GM12878 (cell line): Measurements from ENCODE around the gene C16orf95. TPM values are rescaled to one million over a fixed set of nuclear protein-coding genes. Genes with fewer than 3 reads are reported as not detected.

Experiments used
- ATAC-seq: fragments of 200-7000 bp; cut with Tn5 transposase; 3 replicates; pipeline ENCODE4 v1.9.1; 2020; ENCODE audit warnings: mild to moderate bottlenecking, moderate library complexity
- BruUV-seq: library from RNA; stranded (reverse); fragments of 400-500 nt; replicated peaks from 2 replicates; lab custom pipeline; 2021; lab: Mats Ljungman, UMichigan
- CTCF ChIA-PET: fragments of 300-600 bp; sonication (Branson Sonifier 250); formaldehyde crosslinking; extraction: SDS; loops from one replicate; lab custom pipeline; 2021; ENCODE audit warnings: inconsistent platforms; lab: Yijun Ruan, JAX
- POLR2A ChIA-PET: fragments of 350-600 bp; formaldehyde crosslinking; extraction: SDS; loops from one replicate; lab custom pipeline; 2021; ENCODE audit warnings: inconsistent platforms; lab: Charles Lee
- RAD21 ChIA-PET: fragments of 300-600 bp; sonication (Branson Sonifier 250); formaldehyde crosslinking; loops from one replicate; lab custom pipeline; 2023; ENCODE audit warnings: antibody characterized with exemption; ENCODE audit not compliant: unreplicated experiment; lab: Charles Lee
- SMC1A ChIA-PET: fragments of 300-600 bp; sonication (Branson Sonifier 250); formaldehyde crosslinking; loops from one replicate; lab custom pipeline; 2023; ENCODE audit not compliant: unreplicated experiment, uncharacterized antibody; lab: Charles Lee
- DNase-seq: peaks from one replicate; pipeline ENCODE4 v3.0.0-alpha.2; 2011; ENCODE audit warnings: low read depth, low spot score
- FAIRE-seq: peaks from 3 replicates; lab custom pipeline; 2011; peaks lifted over from hg19 to GRCh38; lab: Jason Lieb, UNC
- H2AFZ ChIP-seq: 2 replicates; pipeline ENCODE4 v1.6.0; 2011; ENCODE audit warnings: low read depth, low read length, control low read depth; ENCODE audit not compliant: control insufficient read depth
- H3K27ac ChIP-seq: 2 replicates; pipeline ENCODE4 v1.5.1; 2011; ENCODE audit warnings: control low read depth; ENCODE audit not compliant: control insufficient read depth, insufficient read depth
- H3K27me3 ChIP-seq, 2 experiments: replicated peaks in 1 of 2; 2 replicates each; pipeline versions ENCODE4 v1.6.0 to v1.6.1; 2011; ENCODE audit warnings: low read length in 1 of 2; ENCODE audit not compliant: control insufficient read depth in 2 of 2, insufficient read depth in 2 of 2
- H3K36me3 ChIP-seq, 2 experiments: 2 replicates each; pipeline ENCODE4 v1.5.1; 2011; ENCODE audit warnings: low read length in 1 of 2; ENCODE audit not compliant: control insufficient read depth in 2 of 2, insufficient read depth in 2 of 2
- H3K4me1 ChIP-seq: 2 replicates; pipeline ENCODE4 v1.6.1; 2011; ENCODE audit warnings: mild to moderate bottlenecking, low read length, moderate library complexity, mixed read lengths; ENCODE audit not compliant: control insufficient read depth, insufficient read depth
- H3K4me2 ChIP-seq: 2 replicates; pipeline ENCODE4 v1.6.0; 2011; ENCODE audit warnings: control low read depth; ENCODE audit not compliant: control insufficient read depth, insufficient read depth
- H3K4me3 ChIP-seq: fragments of 200-600 bp; sonication (generic); 2 replicates; pipeline ENCODE4 v1.5.1; 2016
- H3K79me2 ChIP-seq: 2 replicates; pipeline ENCODE4 v1.6.0; 2011; ENCODE audit warnings: low read length; ENCODE audit not compliant: control insufficient read depth, insufficient read depth
- H3K9ac ChIP-seq: 2 replicates; pipeline ENCODE4 v1.8.0; 2011; ENCODE audit warnings: low read length, control low read depth, mixed read lengths; ENCODE audit not compliant: control insufficient read depth, insufficient read depth
- H3K9me3 ChIP-seq: replicated peaks from 3 replicates; pipeline ENCODE4 v1.5.1; 2011; ENCODE audit warnings: mild to moderate bottlenecking, low read length; ENCODE audit not compliant: control insufficient read depth, insufficient read depth
- H4K20me1 ChIP-seq: 2 replicates; pipeline ENCODE4 v1.6.0; 2011; ENCODE audit not compliant: control insufficient read depth, insufficient read depth
- E2F4 ChIP-seq: IDR thresholded peaks from 2 replicates; pipeline ENCODE4 v1.6.1; 2012; ENCODE audit warnings: low read depth, low read length, improper control_type of control experiment
- KAT2A ChIP-seq: conservative IDR thresholded peaks from 2 replicates; pipeline ENCODE4 v1.6.1; 2011; ENCODE audit warnings: low read depth, low read length; ENCODE audit not compliant: control insufficient read depth
- SUPT20H ChIP-seq: IDR thresholded peaks from 2 replicates; pipeline ENCODE4 v1.6.1; 2011; ENCODE audit warnings: low read depth, mild to moderate bottlenecking, low read length, moderate library complexity, borderline replicate concordance; ENCODE audit not compliant: control insufficient read depth
- USF1 ChIP-seq: IDR thresholded peaks from 2 replicates; pipeline ENCODE4 v1.6.1; 2011; ENCODE audit warnings: borderline replicate concordance, low read depth, mild to moderate bottlenecking, moderate library complexity, mixed read lengths, low read length; ENCODE audit not compliant: insufficient read depth; ENCODE audit errors: extremely low read length
- ZBTB40 ChIP-seq: fragments of 450-650 bp; IDR thresholded peaks from 2 replicates; pipeline ENCODE4 v1.6.1; 2016; ENCODE audit warnings: mild to moderate bottlenecking, moderate library complexity, borderline replicate concordance
- ZNF274 ChIP-seq: IDR thresholded peaks from one replicate; pipeline ENCODE4 v1.8.0; 2011; ENCODE audit not compliant: insufficient read length, insufficient read depth
- WGBS: methylation state at CpG from one replicate; pipeline ENCODE4 v1.1.6; 2016; ENCODE audit warnings: low lambda C conversion rate; ENCODE audit not compliant: insufficient replicate concordance, insufficient coverage; ENCODE audit errors: missing lambda C conversion rate; 5-methylcytosine and 5-hydroxymethylcytosine counted together
- in situ Hi-C: fragments of 300-500 bp; cut with MboI; formaldehyde crosslinking; loops from 9 replicates; pipeline ENCODE4 v1.14.3; 2018; ENCODE audit warnings: mixed read lengths
- intact Hi-C: fragments of 100-400 bp; cut with micrococcal nuclease; formaldehyde crosslinking; loops from one replicate; pipeline ENCODE4 v1.14.2; 2022; ENCODE audit not compliant: unreplicated experiment
- polyA plus RNA-seq, 11 experiments: library from polyadenylated mRNA; depleted of rRNA in 4 of 11; unstranded in 6 of 11; stranded (reverse) in 5 of 11; fragments of >200 nt; fragmentation: Nextera tagmentation in 4 of 11; fragmentation: Illumina TruSeq in 1 of 11; extraction: Ambion mirVana in 4 of 11; extraction: Trizol in 1 of 11; gene quantifications; 1 replicate in 1 of 11; 2 replicates in 10 of 11; pipeline versions ENCODE4 v1.2.1 to v1.2.3, GENCODE V29; 2011 to 2016; ENCODE audit warnings: inconsistent platforms in 2 of 11, missing spikeins in 2 of 11, low read depth in 1 of 11
- total RNA-seq, 4 experiments: library from RNA; depleted of rRNA in 3 of 4; stranded (reverse); fragments of >200 nt in 3 of 4; fragmentation: Illumina TruSeq in 1 of 4; extraction: Trizol in 1 of 4; gene quantifications; 2 replicates each; pipeline versions ENCODE4 v1.2.1 to v1.2.3, GENCODE V29; 2013 to 2021

The C16orf95 gene
- total and polyA plus RNA-seq, 10 of the 15 experiments (the other 5 are each of a cell fraction or from before 2014, with no cell fraction given): 0.90 to 22.7 (median 6.0) TPM

- 90% methylated on average over 8 of the region's 8 CpGs for WGBS
- Histone ChIP-seq H3K9ac (no peak overlapping the region), H3K4me3 (no peak overlapping the region)
- BruUV-seq: no TSS peak
- ChIA-PET RAD21 (no interaction called here), SMC1A (no interaction called here)
- no peak for TF ChIP-seq SUPT20H
- TF ChIP-seq USF1: no peak
- TF ChIP-seq ZNF274: no peak
- TF ChIP-seq ZBTB40: no peak
- no peak for TF ChIP-seq E2F4
- no peak for TF ChIP-seq KAT2A
- TF ChIP-seq, all 136 proteins: peak for 0
- no peak overlapping the region for H2AFZ ChIP-seq
- H4K20me1 ChIP-seq: no peaks in the 10 kb centered on the region
- FAIRE-seq (no peak), ATAC-seq (no peak), DNase-seq (no peak)
- POLR2A ChIA-PET: interaction anchor here (0.6 to 0.7 kb wide), 2 partner anchors 9 to 1524 kb away, joined by 4 read pairs; no protein-coding TSS in a partner anchor
- CTCF ChIA-PET: interaction anchor here (1.3 kb wide), 1 partner anchor 40 kb away, joined by 4 read pairs; the partner anchor contains the start of gene C16orf95
- H3K79me2 ChIP-seq: no peaks in the 10 kb centered on the region
- no peaks in the 10 kb centered on the region for H3K4me1 ChIP-seq
- no peaks in the 10 kb centered on the region for H3K27me3 ChIP-seq
- in situ Hi-C loops: no loop called here
- H3K36me3 ChIP-seq: peaks cover 20% of the 10 kb centered on the region in 2 experiments
- H3K27ac ChIP-seq: no peak overlapping the region
- H3K4me2 ChIP-seq: no peak overlapping the region
- no peaks in the 10 kb centered on the region for H3K9me3 ChIP-seq
- intact Hi-C loops: no loop called here
Measured at GRCh38 chr16:87356491-87356853, 39.3 kb upstream of the C16orf95 start.
